Measurements from ENCODE around the gene HDHD5.
"Not testable (repeated sequence)": the region's sequence is repeated elsewhere in the genome, so short reads cannot be mapped to it uniquely, and the experiment has no call there.

HDHD5 gene

DNA sequence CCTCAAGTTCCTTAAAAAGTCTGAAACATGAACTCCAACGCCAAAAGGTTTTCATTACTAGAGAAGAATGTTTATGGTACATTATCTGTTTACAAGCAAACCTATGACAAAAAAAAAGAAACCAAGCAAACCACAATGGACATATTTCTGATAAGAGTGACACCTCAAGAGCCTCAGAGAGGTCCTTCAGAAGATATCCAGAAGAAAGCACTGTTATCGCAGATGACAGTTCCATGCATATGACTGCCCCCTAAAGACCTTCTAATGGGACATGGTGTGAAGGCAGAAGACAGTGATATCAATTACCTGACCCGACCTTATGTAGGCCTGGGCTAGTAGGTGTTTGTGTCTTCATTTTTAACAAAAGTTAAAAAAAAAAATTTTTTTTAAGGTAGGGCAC lies 3.1 kb downstream of the HDHD5 start:
- no peak for DNase-seq (ENCODE audit: low read depth, low spot score)

DNA sequence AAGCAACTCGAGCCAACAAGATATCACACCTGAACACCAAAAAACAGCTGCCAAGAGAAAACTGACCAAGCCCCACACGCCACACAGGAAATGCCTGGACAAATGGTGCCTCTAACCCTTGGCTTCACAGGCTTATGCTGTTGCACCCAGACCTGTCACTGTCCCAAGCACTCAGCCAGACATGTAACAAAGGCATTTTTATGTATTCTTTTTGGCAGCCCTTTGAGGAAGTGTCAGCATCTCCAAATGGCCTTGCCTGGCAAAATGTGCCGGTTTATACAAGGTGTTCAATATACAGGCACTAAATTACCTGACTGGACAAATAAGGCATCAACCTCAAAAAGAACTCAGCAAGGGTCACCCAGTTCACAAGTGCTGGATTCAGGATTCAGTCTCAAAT lies 6.1 kb downstream of the HDHD5 start:
- DNase-seq (ENCODE audit: low read depth, low spot score) = no peak

DNA sequence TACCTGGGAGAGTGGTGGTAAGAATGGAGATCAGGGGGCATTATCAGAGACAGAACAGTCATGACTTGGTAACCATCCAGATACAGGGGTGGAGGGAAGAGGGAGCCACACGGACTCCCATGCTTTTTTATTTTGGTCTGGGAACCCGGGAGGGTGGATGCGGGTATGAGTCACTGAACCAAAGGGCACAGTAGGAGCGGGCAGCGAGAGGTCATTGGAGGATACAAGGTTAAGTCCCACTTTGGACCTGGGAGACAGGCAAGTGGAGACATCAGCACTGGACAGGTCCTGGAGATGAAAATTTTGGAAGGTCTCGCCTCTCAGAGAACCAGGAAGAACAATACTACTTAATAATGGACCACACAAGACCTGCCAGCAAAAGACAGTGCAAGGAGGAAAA lies 6.7 kb downstream of the HDHD5 start:
- no peak for DNase-seq (ENCODE audit: low read depth, low spot score)

DNA sequence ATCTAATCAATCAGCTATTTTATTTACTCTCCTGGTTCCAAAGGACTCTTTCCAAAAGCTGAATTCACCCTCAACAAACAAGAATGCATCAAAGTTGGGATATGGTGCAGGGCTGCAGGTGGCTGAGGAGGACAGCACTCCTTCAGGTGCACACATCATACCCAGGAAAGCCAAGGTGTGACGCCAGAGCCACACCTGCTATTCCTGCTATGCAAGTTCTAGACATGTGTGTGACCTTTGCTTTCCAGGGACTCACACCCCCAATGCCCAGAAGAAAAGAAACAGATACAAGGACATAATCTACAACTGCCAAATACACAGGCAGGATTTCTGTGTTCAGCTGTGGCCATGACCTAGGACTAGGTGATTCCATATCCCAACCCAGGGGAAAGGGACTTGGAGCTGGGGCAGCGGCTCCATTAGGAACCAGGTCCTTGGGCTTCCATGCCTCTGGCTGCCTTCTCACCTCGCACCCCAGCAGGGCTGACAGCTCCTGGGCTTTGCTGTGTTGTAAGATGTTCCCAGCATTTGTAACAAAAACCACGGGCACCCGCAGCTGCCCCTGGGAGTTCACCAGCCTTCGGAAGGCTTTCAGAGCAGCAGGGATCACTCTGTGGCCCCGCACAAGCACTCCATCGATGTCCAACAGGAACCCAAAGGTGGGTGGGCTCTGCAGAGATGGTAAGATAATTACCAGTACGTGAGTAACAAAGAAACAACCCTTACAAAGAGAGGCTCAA lies 9.8 kb downstream of the HDHD5 start:
- DNase-seq (ENCODE audit: low read depth, low spot score) = no peak

DNA sequence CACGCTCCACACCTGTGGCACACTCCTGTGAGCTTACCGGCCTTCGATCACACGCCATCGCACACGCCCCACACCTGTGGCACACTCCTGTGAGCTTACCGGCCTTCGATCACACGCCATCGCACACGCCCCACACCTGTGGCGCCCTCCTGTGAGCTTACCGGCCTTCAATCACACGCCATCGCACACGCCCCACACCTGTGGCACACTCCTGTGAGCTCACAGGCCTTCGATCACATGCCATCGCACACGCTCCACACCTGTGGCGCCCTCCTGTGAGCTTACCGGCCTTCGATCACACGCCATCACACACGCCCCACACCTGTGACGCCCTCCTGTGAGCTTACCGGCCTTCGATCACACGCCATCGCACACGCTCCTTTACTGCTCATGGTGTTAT lies 11.6 kb downstream of the HDHD5 start:
- DNase-seq (ENCODE audit: low read depth, low spot score) = not testable (repeated sequence)

DNA sequence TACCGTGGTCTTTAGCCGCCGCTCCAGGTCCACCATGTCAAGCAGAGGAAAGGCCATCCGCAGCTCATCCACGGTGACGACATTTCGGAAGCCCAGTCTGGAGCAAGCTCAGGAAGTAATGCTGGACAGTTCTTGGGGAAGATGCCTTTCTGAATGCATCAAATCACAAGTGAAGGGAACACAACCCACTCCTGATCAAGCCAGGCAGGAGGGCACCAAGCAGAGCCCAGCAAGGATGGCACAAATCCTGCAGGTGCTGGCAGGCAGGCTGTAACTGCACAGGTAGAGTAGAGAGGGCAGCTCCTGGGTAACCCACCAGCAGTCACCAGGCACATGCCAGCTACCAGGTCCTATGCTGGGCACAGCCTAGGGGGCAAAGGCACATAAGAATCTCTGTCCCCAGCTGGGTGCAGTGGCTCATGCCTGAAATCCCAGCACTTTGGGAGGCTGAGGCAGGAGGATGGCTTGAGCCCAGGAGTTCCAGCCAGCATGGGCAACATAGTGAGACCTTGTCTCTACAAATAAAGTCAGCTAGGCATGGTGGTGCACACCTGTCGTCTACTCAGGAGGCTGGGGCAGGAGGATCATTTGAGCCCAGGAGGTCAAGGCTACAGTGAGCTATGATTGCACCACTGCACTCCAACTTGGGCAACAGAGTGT lies 13.9 kb downstream of the HDHD5 start:
- no peak for DNase-seq (ENCODE audit: low read depth, low spot score)

DNA sequence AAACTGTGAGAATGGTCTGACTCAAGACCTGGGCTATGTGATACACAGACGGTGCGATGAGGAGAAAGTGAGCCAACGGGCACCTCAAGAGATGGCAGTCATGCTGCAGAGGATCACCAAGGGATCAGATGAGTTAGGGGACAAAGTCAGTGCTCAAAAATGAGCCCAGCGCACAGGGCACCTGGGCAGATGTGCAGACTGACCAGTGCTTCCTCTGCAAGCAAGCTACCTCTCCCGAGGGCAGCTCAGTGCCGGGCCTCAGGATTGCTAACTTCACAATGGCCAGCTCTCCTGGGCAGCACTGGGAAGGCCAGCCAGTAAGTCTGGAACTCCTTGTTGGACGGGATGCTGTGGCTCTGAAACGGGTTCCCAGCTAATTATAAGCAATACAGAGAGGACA lies 15.3 kb downstream of the HDHD5 start:
- no peak for DNase-seq (ENCODE audit: low read depth, low spot score)

DNA sequence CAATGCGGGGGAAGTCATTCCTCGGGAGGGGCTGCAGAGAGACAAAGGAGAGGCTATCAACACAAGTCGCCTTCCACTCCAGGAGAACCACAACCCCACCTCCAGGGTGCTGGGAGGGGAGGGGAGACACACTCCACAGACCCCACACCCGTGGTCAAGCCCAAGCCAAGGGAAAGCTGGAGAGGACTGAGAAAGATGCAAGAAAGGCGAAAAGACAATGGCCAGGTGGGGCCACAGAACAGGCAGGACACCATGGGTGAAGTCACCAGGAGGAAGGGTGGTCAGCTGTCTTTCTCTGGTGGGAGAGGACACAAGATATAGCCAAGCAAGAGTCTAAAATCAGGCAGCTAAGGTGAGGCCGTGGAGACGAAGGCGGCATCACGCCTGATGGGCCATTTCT lies 16.0 kb downstream of the HDHD5 start:
- DNase-seq (ENCODE audit: low read depth, low spot score) = no peak

DNA sequence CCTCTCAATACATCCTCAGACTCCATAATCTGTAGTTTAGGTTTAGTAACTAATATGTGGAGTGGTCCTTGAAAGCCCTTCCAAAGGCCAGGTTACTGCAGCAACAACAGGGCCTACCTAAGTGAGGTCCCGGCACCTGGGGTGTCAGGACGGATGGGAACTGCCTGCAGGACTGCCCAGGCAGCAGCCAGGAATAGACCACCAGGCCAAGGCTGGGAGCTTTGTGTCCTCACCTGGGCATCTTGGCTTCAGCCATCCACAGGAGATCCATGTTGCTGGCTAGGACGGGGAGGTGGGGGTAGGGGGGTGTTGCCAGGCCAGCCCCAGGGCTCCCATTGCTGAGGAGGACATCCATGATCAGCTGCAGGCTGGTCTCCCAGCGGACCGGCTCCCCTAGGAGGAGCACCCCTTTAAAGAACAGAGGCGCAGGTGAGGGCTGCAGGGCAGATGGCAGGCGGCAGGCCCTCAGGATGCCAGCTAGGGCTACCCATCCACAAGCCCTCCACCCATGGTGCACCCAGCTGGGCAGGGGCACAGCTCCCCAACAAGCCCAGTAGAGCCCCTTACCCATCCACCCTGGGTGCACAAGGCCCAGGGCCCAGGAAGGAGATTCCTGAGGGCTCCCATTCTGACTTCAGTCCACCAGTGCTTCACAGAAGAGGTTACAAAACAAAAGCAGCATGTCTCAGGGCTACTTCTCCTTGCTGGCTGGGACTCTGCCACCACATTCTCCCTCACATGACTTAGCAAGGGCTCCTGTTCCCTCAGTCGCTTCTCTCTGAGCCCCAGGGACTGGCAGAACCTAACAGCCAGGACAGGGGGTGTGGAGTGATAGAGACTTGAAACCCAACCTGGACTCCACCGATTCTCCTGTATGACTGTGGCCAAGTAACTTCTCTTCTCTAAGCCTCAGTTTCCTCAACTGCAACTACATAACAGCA lies 18.0 kb downstream of the HDHD5 start:
- DNase-seq (ENCODE audit: low read depth, low spot score) = no peak

DNA sequence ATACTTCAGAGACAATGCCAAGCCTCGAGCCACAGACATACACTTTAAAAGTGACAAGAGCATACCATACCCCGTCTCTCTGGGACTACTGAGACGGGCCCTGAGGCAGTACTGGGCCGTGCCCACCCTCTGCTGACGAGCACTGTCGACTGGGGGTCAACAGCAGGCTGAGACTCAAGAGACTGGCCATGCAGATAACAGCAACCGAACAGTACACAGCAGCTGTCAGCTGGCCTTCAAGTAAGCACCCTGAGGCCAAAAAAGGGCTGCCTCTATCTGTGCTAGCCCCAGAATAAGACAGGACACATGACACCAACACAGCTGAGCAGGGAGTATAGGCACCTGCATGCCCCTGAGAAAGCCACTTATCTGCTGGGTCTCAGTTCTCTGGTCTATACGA lies 19.1 kb downstream of the HDHD5 start:
- DNase-seq (ENCODE audit: low read depth, low spot score) = no peak

DNA sequence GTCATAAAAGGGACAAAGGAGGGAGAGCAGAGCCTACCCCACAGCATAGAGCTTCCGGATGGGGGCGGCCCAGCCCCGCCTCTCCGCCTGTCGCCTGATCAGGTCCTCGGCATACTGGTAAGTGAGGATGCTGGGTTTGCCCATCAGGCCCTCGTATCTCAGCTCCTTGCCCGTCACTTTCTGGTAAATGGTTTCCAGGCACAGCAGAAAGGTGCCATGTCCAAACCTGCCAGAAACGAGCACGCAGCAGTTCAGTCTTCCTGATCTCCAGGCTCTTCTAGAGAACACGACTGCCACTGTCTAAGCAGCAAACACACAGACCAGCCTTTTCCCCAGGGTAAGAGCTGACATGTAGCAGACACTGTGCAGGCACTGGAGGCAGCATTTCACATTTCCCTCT lies 20.6 kb downstream of the HDHD5 start:
- DNase-seq (ENCODE audit: low read depth, low spot score) = no peak

DNA sequence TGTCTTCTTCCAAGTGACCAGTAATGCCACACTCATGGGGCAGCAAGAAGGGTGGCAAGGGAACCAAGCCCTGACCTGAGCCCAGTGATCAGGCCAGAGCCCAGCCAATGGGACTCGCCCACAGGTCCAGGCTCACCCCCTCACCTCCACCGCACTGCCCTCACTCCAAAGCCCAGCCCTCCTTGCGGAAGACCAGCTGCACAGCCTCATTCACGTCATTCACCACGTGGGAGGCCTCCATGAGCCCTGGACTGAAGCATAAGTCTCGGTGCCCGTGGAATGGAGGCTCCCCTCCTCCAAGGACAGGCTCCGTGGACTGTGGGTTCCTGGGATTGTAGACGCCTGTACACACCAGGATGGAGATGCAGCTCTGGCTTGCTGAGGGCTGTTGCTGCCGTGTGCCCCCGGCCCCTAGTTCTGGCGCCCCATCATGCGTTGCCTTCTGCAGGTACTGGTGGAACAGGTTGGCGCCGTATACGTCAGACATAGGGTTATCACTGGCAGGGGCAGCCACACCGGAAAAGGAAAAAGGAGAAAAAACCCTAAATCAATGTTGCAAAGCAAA lies 21.1 kb downstream of the HDHD5 start:
- DNase-seq (ENCODE audit: low read depth, low spot score) = no peak

DNA sequence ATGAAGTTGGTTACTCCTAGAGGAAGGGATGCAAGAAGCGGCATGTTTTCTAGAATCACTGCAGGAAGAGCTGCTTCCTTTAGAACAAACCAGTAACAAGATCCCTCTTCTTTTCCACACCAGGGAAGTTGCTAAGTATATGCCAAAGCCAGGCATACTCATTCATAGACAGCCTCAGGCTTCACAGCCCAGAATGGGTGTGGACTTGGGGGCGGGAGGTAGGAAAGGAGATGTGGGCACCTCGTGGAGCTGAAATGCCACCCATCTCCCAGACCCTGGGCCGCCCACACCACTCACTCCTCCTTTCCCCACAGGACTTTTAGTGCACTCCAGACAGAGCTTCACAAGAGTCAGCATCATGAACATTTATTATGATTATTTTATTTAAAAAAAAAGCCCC lies 21.9 kb downstream of the HDHD5 start:
- DNase-seq (ENCODE audit: low read depth, low spot score) = no peak

DNA sequence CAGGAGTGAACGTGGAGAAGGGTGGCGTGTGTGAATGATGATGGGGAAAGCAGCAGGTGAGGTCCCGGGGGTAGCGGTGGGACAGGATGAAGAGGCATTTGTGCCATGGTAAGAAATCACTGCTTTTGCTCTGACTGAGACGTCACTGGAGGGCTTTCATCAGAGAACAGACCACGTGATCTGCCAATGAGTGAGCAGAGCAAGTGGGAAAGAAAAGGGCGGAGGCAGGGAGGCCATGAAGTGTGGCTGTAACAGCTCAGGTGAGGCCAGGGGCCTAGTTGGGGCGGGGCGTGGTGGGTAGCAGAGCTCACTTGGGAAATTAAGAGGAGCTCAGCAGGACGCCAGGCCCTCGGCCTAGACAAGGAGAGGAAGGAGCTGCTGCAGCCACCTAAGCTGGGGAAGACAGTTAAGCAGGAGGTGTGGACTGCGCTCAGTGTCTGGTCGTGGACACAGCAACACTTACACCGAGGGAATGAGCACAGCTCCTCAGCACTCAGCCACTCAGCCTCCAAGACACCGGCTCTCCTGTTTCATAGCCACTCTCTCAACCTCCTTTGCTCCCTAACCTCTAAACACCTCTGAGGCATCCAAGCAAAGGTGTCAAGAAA lies 23.8 kb downstream of the HDHD5 start:
- no peak for DNase-seq (ENCODE audit: low read depth, low spot score)

DNA sequence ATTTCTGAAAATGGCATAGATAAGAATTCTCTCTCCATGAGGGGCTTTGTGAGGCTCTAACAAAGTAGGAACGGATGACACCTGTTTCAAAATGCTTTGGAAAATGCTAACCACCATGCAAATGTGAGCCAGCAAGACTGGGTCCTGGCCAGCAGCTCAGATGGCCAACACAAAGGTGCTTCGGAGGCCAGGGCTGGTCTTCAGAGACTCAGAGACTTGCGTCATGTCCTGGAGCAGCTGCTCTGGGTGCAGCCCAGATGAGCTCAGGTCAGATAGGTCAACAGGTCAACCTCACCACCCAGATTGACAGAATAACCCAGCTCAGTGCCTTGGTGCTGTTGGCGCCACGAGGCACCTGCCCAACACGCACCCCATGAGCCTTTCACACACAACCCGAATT lies 25.9 kb downstream of the HDHD5 start:
- DNase-seq (ENCODE audit: low read depth, low spot score) = no peak

DNA sequence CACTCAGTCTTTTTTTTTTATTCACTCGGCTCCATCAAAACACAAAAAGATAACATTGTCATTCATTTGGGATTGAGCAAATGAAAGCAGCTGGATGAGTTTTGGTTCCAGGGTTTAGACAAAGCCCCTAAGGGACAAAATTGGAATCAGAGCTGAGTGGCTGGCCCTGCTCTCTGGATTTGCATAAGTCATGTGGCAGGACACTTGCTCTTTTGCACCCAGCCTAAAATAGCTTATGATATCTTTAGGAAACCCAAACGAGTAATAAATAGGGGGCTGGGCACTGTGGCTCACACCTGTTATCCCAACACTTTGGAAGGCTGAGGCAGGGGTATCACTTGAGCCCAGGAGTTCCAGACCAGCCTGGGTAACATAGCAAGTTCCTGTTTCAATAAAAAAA lies 27.0 kb downstream of the HDHD5 start:
- no peak for DNase-seq (ENCODE audit: low read depth, low spot score)

DNA sequence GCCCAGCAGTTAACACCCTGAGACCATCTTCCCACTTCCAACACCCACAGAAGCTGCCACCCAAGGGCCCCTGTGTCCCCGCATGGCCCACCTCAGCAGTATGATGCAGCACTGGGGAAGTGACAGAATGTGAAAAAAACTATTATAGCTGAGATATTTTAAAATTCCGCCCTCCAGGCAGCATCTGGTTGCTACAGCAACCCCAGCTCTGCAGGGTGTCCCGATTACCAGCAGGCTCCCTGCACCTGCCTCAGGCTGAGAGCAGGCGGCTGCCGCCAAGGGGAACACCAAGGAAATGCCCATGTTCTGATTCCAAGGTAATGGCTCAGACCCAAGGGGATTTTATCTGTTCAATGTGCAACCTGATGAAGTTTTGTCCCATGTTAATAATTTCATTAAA lies 27.4 kb downstream of the HDHD5 start:
- DNase-seq (ENCODE audit: low read depth, low spot score) = no peak

DNA sequence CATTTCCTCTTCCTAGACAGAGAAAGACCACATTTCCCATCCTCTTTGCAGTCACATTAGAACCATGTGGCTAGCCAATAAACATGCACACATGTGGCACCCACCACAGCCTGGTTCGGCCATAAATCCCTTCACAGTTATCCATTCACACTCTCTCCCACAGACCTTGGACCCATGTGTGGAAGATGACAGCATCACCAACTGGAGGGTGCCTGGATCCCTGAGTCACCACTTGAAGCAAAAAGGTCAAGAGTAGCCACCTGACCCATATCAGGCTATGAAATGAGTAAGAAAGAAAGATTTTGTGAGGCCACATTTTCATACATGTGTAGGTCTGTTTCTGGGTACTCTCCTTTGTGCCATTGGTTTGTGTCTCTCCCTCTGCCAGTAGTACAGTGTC lies 28.9 kb downstream of the HDHD5 start:
- no peak for DNase-seq (ENCODE audit: low read depth, low spot score)

DNA sequence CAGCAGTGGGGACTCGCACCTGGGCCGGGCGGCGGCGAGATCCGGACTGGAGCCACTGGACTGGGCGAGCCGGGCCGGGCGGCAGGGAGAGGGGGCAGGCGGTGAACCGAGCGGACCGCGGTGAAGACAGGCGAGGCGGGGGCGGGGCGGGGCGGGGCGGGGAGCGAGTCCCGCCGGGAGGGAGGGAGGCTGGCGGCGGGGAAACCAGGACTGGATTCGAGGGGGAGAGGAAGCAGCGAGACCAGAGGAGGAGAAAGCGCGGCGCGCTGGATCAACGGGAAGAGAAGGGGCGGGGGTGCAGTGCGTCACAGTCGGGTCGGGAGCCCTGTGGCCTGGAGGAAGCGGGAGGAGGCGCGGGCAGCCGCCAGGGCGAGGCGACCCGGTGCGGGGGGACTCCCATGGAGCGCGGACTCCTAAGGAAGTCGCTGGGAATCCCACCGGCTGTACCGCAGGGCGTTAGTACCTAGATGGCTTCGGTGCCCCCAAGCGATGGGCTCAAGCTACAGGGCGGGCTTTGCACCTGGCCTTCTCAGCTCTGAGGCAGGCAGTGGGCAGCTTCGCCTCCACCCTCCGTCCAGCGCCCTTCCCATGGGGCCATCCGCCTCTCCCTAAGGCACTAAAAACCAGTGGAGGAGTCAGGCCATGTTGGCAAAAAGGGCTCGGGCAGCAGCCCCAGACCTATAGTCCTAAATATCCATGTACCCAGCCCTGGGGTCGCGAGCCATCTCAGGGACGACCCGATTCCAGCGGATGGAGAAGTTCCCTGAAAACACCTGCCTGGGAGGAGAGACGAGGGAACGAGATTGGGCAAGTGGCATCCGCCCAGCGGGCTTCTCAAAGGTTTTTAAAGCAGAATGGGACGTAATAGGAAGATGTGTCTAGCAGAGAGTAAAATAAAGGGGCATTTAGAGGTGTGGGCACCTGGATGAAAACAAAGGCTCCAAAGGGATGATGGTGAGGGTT lies 37.6 kb downstream of the HDHD5 start, which contains the start of gene TMEM121B:
Gene TMEM121B, minus strand, starts transcription at position 128 of the 963 bp plus-strand sequence. CDS start 233 bp downstream, outside the sequence.
- DNase-seq (ENCODE audit: low read depth, low spot score) = no peak

DNA sequence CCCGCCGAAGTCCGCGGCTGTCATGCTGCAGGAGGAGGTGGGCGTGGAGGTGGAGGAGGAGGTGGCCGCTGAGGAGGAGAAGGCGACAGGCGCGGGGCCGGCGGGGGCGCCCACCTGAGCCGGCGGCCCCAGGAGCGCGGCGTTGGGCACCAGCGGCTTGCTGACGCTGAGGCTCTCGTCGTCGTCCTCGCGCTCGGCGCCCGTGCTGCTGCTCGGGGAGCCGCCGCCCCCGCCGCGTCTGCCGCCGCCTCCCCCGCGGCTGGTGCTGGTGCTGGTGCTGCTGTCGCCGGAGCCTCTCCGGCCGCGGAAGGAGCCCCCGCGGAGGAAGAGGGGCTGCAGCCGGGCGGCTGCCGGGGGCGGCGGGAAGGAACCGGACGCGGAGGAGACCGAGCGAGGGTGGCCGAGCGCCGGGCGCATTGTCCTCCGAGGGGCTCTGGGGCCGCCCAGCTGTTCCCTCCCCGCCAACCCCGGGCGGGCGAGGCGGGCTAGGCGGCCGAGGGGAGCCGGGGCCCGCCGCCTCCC lies 38.3 kb downstream of the HDHD5 start:
- DNase-seq (ENCODE audit: low read depth, low spot score) = no peak

All from activated CD4-positive, CD25-positive, alpha-beta regulatory T cell treated with anti-CD3 and anti-CD28 coated beads, Interleukin-2, amount 50 U/mL, for 16 hours (primary cell).